HL-60 (cell line): ENCODE results near the gene CHID1.

Experiments used
- DNase-seq, 2 experiments: peaks; one replicate each; pipeline ENCODE4 v3.0.0-alpha.2; 2010 to 2020; ENCODE audit warnings: low read depth in 1 of 2, low spot score in 1 of 2
- H3K27ac ChIP-seq: fragments of 250-450 bp; sonication (Bioruptor Pico); replicated peaks from 2 replicates; pipeline ENCODE4 v1.5.1; 2020; ENCODE audit warnings: mild to moderate bottlenecking, moderate library complexity
- H3K27me3 ChIP-seq: fragments of 250-450 bp; sonication (Bioruptor Pico); 2 replicates; pipeline ENCODE4 v1.5.1; 2021; ENCODE audit warnings: mild to moderate bottlenecking, moderate library complexity; ENCODE audit not compliant: insufficient read depth, poor library complexity, severe bottlenecking
- H3K4me3 ChIP-seq: replicated peaks from 2 replicates; pipeline ENCODE4 v1.5.1; 2011; ENCODE audit warnings: mild to moderate bottlenecking, control low read depth, low read length; ENCODE audit not compliant: insufficient read depth
- GABPA ChIP-seq: IDR thresholded peaks from 2 replicates; pipeline ENCODE4 v1.6.1; 2012; ENCODE audit warnings: low read depth
- POLR2AphosphoS5 ChIP-seq: IDR thresholded peaks from 2 replicates; pipeline ENCODE4 v1.6.1; 2012; ENCODE audit warnings: low read depth
- REST ChIP-seq: IDR thresholded peaks from 2 replicates; pipeline ENCODE4 v1.6.1; 2012; ENCODE audit warnings: low read depth; ENCODE audit not compliant: insufficient replicate concordance
- SPI1 ChIP-seq: IDR thresholded peaks from 2 replicates; pipeline ENCODE4 v1.6.1; 2012; ENCODE audit warnings: low read depth, mild to moderate bottlenecking, borderline replicate concordance
- TF ChIP-seq, protein P1 (sequence below): IDR thresholded peaks from one replicate; pipeline ENCODE4 v1.5.1; 2011; ENCODE audit warnings: low read length, control low read depth, inconsistent platforms; ENCODE audit not compliant: insufficient read depth

CHID1 gene

GRCh38 chr11:872799-873198 lies 37.8 kb downstream of the CHID1 start:
- H3K4me3 ChIP-seq: no peak overlapping the region
- no peak overlapping the region for H3K27ac ChIP-seq
- no peak for DNase-seq
- TF ChIP-seq POLR2AphosphoS5 (no peak), GABPA (no peak), SPI1 (no peak), REST (no peak)
- TF ChIP-seq, protein P1, sequence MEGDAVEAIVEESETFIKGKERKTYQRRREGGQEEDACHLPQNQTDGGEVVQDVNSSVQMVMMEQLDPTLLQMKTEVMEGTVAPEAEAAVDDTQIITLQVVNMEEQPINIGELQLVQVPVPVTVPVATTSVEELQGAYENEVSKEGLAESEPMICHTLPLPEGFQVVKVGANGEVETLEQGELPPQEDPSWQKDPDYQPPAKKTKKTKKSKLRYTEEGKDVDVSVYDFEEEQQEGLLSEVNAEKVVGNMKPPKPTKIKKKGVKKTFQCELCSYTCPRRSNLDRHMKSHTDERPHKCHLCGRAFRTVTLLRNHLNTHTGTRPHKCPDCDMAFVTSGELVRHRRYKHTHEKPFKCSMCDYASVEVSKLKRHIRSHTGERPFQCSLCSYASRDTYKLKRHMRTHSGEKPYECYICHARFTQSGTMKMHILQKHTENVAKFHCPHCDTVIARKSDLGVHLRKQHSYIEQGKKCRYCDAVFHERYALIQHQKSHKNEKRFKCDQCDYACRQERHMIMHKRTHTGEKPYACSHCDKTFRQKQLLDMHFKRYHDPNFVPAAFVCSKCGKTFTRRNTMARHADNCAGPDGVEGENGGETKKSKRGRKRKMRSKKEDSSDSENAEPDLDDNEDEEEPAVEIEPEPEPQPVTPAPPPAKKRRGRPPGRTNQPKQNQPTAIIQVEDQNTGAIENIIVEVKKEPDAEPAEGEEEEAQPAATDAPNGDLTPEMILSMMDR: no peak
- no peaks in the 10 kb centered on the region for H3K27me3 ChIP-seq

GRCh38 chr11:871472-871871 lies 39.1 kb downstream of the CHID1 start:
- DNase-seq: no peak
- H3K27ac ChIP-seq: no peak overlapping the region
- no peak overlapping the region for H3K4me3 ChIP-seq
- no peak for TF ChIP-seq GABPA
- H3K27me3 ChIP-seq: no peaks in the 10 kb centered on the region

DNA sequence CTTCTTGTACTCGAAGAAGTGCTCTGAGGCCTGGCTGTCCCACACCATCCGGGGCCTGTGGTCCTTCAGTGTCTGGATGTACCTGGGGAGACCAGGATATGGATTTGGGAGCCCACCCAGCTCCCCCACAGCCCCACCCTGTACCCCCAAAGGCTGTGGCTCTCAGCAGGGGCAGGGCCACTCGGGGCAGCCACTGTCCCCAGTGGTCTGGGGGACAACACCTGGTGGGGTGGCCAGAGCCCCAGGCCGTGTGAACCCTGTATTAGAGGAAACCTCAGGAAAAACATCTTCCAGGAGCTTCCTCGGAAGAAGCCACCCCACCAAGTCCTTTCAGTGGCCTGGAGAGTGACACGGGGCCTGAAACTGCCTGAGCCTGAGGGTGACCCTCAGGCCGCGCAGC lies 40.2 kb downstream of the CHID1 start:
- Histone ChIP-seq H3K27ac (no peak overlapping the region), H3K4me3 (no peak overlapping the region), H3K27me3 (no peaks in the 10 kb centered on the region)
- no peak for DNase-seq
- TF ChIP-seq GABPA: no peak
- TF ChIP-seq POLR2AphosphoS5: no peak
- TF ChIP-seq, protein P1: no peak
- TF ChIP-seq SPI1: no peak
- TF ChIP-seq REST: no peak

DNA sequence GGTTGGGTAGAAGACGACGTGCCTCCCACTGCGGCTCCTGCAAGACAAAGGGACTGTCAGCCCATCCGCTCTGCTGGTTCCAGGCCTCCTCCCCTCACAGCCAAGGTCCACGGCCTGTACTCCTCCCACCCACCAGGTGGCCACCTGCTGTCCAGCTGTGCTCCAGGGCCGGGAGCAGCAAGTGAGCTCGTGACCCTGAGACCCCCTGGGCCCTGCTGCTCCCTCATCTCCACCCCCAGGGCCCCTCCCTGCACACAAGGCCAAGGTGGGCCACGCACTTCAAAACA lies 40.5 kb downstream of the CHID1 start:
- Histone ChIP-seq H3K27me3 (no peaks in the 10 kb centered on the region), H3K4me3 (no peak overlapping the region), H3K27ac (no peak overlapping the region)
- TF ChIP-seq, protein P1: no peak
- no peak for TF ChIP-seq REST
- TF ChIP-seq POLR2AphosphoS5: no peak
- no peak for TF ChIP-seq GABPA
- TF ChIP-seq SPI1: no peak
- DNase-seq: no peak
